K562 (cell line): ENCODE measurements around the gene TFAM.

ENCODE experiments used
- CTCF ChIP-seq, 3 experiments: IDR thresholded peaks in 2 of 3; conservative IDR thresholded peaks in 1 of 3; 2 replicates each; pipeline ENCODE4 v1.5.1; 2011 to 2012; ENCODE audit warnings: low read length in 3 of 3, mild to moderate bottlenecking in 3 of 3, control low read depth in 2 of 3, improper control_type of control experiment in 1 of 3, inconsistent platforms in 1 of 3, low read depth in 1 of 3, mixed read lengths in 1 of 3, moderate library complexity in 1 of 3; ENCODE audit not compliant: insufficient read depth in 2 of 3
- EGR1 ChIP-seq: fragments of 450-650 bp; conservative IDR thresholded peaks from 2 replicates; pipeline ENCODE4 v1.6.1; 2017; ENCODE audit warnings: mild to moderate bottlenecking
- FOXK2 ChIP-seq, 2 experiments: fragments of 450-650 bp; IDR thresholded peaks in 1 of 2; conservative IDR thresholded peaks in 1 of 2; 2 replicates each; pipeline ENCODE4 v1.6.1; 2016; ENCODE audit warnings: low read depth in 2 of 2, mild to moderate bottlenecking in 1 of 2
- POLR2A ChIP-seq: fragments of 450-650 bp; conservative IDR thresholded peaks from 2 replicates; pipeline ENCODE4 v1.6.1; 2016
- ZNF431 ChIP-seq: sonication (generic); formaldehyde crosslinking; IDR thresholded peaks from 2 replicates; pipeline ENCODE4 v1.8.0; 2022; ENCODE audit warnings: mild to moderate bottlenecking, missing genetic modification reagents

DNA sequence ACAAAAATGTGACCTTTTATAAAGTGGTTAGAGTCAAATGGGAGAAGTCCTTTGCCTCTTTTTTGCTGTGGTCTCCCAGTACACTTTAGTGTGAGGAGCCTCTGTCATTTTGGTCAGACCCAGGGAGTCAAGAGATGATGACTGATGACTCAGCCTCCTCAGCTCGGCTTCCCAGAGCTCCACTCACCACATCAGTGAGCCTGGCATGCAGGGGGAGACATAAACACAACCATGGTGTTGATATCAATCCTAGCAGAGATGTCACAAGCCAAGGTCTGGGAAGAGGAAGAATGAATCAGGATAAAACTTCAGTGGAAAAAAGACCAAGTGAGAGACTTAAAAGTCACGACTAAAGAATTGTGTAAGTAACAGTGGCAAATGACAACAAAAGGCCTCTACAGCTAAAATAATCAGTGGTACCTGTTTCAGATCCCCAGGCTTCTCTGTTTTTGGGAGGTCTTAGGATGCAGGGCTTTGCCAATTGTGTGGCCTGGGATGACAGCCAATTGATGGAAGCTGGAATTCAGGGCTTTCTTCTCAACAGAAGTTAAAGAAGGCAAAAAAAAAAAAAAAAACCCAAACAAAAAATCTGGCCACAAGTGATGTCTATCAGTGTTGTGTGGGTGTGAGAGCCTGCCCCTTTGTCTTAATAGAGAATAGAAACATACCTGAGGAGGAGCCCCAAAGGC is 50.2 kb downstream of the TFAM start:
- no peak for TF ChIP-seq POLR2A
- TF ChIP-seq CTCF (IDR thresholded peaks at IDR 0.05 in 2 of 3, conservative IDR thresholded peaks at IDR 0.05 in 1 of 3; ENCODE audit: insufficient read depth in 2 of 3, low read depth in 1 of 3, low read length in 3 of 3): no peak
- no peak for TF ChIP-seq ZNF431
- no peak for TF ChIP-seq FOXK2 (conservative IDR thresholded peaks at IDR 0.05 in 1 of 2, IDR thresholded peaks at IDR 0.05 in 1 of 2; ENCODE audit: low read depth in 2 of 2)
- TF ChIP-seq EGR1: no peak
